CD4-positive, alpha-beta T cell treated with Interferon gamma for 1 hour (primary cell): ENCODE results near the gene ASPM.

ENCODE experiments used
- DNase-seq: peaks from one replicate; pipeline ENCODE4 v3.0.0-alpha.2; 2020

The ASPM gene, protein sequence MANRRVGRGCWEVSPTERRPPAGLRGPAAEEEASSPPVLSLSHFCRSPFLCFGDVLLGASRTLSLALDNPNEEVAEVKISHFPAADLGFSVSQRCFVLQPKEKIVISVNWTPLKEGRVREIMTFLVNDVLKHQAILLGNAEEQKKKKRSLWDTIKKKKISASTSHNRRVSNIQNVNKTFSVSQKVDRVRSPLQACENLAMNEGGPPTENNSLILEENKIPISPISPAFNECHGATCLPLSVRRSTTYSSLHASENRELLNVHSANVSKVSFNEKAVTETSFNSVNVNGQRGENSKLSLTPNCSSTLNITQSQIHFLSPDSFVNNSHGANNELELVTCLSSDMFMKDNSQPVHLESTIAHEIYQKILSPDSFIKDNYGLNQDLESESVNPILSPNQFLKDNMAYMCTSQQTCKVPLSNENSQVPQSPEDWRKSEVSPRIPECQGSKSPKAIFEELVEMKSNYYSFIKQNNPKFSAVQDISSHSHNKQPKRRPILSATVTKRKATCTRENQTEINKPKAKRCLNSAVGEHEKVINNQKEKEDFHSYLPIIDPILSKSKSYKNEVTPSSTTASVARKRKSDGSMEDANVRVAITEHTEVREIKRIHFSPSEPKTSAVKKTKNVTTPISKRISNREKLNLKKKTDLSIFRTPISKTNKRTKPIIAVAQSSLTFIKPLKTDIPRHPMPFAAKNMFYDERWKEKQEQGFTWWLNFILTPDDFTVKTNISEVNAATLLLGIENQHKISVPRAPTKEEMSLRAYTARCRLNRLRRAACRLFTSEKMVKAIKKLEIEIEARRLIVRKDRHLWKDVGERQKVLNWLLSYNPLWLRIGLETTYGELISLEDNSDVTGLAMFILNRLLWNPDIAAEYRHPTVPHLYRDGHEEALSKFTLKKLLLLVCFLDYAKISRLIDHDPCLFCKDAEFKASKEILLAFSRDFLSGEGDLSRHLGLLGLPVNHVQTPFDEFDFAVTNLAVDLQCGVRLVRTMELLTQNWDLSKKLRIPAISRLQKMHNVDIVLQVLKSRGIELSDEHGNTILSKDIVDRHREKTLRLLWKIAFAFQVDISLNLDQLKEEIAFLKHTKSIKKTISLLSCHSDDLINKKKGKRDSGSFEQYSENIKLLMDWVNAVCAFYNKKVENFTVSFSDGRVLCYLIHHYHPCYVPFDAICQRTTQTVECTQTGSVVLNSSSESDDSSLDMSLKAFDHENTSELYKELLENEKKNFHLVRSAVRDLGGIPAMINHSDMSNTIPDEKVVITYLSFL (N-terminal part only)

DNA sequence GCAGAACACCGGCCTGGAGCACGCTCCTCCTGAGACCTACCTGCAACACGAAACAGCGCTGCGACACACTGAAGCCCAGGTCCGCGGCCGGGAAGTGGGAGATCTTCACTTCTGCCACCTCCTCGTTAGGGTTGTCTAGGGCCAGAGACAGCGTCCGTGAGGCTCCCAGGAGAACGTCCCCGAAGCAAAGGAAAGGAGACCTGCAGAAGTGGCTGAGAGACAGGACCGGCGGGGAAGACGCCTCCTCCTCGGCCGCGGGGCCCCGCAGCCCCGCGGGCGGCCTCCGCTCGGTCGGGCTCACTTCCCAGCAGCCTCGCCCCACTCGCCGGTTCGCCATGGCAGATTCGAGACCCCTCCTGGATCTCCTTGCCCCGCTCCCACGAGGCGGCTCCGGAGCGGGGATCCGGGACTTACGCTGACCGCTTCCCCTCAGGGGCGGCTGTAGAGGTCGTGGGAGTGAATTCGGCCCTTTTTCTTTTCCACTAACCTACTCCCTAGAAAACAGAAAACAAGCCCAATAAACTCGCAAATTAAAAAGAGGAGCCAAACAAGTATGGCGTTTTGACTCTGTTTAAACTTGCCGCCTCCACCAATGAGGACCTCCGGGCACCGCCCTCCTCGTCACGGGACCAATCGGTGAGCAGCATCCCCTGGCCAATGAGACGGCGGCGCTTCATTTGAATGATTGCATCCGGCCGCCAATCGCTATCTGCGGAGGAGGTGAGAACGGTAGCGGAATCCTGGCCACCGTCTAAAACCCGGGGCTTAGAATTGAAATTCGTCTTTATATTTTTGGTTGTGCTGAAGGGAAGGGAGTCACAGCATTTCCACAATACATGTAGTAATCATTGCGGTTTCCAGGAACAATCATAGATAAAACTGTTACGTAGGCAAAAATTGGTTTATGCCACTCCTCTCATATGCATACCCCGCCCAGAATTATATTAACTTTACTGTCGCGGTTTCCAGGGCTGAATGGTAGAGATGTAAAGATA is at the start of gene ASPM:
Gene ASPM (minus strand): TSS at position 569 of the 995 bp plus-strand sequence. CDS start 232 bp downstream, at position 337.
- peak; percentile 94 for DNase-seq

DNA sequence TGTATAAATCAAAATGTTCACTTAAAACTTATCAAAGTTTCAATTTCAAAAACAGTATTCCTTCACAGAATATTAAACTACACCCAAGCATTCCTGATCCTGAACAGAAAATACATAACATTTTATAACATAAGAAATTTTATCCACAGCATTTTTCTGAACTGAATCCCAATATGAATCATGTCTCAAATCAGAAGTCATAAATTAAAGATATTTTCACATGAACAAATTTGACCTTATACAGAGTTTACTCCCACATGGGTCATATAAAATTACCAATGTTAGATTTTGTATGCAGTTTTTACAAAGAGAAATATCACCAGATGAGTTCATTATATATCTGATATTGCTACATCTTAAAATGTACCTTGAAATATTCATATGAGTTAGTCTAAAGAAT is 48.6 kb upstream of the ASPM start:
- no peak for DNase-seq

DNA sequence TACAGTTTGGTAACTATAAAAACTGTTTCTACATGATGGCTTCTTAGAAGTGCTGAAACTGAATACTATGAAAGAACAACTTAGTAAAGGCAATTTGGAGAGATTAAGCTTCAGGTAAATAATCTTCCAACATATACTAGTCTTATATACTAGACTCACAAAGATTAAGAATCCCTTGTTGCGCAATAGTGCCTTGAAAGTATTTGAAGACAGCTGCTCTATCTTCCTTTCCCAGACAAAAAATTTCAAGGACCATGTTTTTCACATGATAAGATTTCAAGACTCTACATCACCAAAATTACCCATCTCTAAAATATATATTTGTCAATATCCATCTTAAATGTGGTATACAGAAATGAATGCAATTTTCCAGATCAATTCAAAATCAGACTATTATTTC is 37.7 kb upstream of the ASPM start:
- no peak for DNase-seq

DNA sequence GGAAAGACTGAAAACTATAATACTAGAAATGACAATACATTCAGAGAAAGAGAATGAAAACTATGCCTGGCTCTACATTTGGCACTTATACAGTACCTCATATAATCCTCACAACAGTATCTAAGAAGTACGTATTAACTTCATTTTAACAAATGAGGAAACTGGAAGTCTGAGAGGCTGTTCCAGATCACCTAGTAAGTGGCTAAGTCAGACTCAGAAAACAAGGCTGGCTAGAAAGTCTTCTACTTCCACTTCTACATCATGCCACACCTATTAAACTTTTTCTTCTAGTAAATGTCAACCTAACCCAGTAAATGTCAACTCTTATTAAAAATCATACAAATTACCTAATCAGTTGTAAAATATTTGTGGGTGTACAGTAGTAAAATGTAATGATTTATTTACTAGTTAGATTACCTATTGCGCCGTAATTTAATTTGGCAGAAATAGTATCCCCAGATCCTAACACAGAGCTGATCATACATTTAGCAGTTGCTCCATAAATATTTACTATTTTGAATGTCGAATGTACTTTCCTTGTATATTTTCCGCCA is 36.8 kb upstream of the ASPM start:
- DNase-seq, result no peak

DNA sequence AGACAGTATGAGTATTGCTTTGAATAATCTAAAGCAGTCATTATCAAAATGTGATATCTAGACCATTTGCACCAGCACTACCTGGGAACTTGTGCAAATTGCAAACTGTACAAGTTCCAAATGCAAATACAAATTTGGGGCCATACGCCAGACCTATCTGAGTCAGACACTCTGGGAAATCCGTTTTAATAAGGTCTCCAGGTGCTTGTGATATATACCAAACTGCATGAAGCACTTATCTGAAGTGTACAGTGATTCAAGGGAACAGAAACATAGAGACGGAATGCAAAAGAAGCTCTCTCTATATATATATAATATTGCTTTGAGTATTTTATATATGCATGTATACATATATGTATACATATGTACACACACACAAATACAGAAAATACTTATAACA is 36.2 kb upstream of the ASPM start:
- no peak for DNase-seq

DNA sequence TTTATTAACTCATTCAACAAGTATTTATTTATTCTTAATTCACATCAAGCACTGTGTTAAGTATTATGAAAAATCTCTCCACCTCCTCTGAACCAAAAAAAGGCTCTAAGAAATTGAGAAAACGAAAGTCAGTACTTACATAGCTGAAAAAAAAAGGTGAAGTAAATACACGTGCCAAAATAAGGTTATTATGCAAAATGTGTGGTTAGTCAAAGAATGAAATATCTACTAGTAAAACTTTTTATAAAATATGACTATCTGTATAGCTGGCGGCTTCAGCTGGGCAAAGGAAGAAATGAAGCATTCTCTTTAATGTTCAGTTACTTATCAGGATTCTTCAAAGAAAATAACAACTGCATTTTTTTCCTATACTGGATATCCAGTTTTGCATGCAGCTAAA is 35.5 kb upstream of the ASPM start:
- no peak for DNase-seq

DNA sequence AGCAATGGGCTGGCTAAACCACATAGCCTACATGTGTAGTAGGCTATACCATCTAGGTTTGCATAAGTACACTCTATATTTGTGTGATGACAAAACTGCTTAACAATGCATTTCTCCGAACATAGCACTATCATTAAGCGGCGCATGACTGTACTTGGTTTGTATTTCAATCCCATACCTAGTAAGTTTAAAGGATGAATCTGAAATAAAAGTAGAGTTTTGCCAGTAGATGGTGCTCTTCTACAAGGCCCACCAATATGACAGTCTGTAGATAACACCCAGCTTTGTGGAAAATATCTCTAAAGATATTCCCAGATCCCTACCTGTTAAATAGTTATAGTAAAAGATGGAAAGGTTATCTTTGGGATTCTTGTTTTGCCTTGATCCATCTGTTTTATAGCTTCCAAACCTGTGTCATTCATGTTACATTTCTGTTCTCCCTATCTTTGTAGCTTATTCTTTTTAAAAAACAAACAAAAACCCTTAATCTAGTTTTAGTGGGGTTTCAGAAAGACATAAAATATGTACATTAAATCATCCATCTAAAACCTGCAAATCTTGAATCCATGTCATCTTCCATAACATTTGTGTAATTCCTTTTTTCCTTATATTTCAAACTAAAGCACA is 33.9 kb upstream of the ASPM start:
- no peak for DNase-seq

DNA sequence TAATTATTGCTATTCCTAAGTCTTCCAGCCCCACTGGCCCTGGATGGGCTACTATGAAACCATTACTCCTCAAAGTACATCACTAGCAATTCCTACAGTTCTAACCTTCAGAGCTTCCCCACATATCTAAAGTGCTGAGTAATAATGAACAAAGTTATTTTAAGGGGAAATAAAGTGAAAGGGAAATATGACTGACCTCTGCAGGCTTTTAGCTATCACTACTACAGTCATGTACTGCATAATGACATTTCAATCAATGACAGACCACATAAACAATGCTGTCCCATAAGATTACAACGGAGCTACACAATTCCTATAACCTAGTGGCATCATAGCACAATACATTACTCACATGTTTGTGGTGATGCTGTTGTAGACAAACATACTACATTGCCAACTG is 32.5 kb upstream of the ASPM start:
- no peak for DNase-seq

DNA sequence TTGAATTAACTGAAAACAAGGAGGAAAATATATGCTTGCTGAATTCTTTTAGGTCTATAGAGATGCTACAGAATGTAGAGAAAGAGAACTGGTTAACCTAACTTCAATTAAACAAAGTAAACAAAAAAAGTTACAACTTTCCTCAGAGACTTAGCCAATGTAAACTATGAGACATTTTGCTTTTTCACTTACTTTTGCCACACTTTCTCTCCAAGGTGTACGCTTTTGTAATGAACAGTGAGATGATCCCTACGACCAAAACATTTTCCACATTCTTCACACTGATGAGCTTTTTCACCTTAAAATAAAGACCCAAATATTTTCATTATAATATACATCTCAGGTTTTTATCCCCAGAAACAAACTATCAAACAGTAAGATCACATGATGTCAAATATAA is 28.3 kb upstream of the ASPM start:
- no peak for DNase-seq

DNA sequence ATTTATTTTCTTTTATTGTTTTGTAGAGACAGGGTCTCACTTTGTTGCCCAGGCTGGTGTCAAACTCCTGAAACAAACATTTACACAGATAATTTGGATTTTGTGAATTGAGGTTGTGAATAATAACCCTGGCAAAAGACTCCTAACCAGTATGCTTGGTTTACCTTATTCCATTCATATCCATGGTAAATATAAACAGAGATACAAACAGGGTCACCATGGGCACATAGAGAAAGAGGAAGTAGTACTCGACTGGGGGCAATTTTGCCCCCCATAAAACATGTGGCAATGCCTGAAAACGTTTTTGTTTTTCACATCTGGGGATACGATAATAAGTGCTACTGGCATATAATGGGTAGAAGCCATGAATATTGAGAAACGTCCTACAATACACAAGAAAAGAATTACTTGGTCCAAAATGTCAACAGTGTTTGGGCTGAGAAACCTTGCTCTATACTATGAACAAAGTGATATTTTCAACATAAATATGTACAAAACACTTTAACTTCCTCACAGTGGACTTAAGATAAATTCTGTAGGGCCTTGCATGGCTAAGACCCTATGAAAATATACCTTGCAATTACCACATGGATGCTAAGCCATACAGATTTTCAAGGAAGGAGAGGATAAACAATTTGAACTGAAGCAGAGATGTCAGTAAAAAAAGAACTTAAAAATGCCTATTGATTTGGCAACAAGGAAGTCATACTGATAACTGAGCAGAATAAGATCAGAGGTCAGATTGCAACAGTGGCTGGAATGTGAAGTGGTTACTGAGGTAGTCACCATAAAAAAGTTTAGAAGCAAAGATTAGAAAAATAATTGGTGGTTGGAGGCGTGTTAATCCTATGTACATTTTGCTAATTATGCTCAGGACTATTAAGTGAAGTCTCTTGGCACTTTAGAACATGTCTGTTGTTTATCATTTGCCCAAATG is 27.4 kb upstream of the ASPM start:
- DNase-seq, result no peak

DNA sequence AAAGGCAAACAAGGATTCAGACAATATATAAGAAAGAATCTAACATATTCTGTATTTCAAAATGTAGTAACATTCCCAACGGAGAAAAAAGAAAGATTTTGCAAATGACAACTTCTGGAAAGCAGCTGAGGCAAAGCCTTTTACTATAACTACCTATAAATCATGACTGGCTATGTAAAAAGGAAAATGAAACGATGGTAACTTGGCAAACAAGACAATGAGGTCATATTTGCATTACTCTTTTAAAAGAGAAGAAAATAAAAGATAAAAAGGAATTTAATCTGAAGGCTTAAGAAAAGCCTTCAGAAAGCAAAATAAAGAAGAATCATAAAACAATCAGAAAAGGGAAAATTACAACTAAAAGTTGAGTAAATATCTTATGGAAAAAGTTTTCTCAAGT is 25.1 kb upstream of the ASPM start:
- DNase-seq, result no peak

DNA sequence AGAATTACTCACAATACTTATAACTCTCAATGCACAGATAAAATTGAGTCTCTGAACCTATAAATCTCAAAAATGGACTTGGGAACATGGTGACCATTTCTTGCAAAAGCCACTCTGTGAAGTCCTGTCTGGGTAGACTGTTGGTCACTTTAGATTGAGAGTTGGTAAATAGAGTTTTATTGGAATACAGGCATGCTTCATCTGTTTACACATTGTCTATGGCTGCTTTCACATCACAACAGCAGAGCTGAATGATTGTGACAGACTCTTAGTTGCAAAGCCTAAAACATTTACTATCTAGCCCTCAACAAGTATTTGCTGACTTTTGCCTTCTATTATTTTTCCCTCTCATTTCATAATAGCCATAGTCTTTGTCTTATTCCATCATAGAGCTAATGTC is 24.1 kb upstream of the ASPM start:
- DNase-seq, result no peak

DNA sequence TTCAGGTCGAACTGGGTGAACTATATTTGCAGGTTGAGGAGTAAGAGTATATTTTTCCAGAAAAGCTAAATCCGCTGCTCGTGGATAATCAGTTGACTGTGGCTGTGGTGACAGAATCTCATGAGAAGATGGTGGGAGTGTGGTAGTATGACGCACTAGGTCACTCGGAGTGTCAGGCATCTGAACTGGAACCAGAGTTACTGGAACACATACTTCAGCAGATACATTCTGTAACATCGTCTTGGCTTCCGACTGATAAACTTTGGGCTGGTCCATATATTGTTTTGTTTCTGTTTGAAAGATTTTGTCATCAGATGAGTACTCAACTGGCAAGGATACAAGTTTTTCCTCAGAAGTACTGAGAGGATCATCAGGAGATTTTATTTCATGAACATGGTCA is 13.0 kb upstream of the ASPM start:
- no peak for DNase-seq

DNA sequence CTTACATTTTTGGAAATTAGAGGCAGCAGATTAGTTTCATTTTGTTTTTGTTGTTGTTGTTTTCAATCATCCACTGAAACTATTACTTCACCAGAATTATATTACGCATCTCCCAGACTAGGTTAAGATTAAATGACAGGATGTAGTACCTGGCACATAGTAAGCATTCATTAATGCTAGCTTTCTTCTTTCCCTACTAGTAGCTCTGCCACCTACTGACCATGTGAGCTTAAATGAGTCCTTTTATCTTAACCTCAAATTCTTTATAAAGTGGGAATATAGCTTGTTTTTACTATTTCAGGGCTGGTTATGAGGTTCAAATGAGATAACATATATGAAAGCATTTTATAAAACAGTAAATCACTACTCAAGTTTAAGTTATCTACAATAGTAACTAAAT is 10.2 kb upstream of the ASPM start:
- DNase-seq, result no peak

DNA sequence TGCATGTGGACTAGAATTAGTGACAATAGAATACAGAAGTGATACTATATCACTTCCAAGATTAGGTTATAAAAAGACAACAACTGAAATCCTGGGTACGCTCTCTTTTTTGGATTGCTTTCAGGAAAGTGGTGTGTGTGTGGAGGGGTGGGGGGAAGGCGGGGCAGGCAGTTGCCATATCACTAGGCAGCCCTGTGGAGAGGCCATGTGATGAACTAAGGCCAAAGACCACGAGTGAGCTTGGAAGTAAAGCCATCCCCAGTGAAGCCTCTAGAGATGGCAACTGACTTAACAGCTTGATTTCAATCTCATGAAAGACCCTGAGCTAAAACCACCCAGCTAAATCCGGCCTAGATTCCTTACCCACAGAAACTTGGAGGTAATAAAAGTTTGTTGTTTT is 6.2 kb upstream of the ASPM start:
- no peak for DNase-seq

DNA sequence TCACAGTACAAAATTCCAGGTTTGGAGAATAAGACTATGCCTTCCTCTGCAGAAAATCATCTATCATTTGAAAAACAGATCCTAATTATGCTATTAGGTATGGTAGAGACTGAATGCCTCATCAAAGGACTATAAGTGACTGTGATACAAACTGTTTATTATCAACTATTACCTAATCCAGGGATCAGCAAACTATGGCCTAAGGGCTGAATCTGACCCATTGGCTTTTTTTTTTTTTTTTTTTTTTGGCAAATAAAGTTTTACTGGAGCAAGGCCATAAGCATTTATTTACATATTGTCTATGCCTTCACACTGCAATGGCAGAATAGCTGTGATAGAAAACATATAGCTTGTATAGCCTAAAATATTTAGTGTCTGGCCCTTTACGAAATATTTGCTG is 4.7 kb upstream of the ASPM start:
- no peak for DNase-seq

DNA sequence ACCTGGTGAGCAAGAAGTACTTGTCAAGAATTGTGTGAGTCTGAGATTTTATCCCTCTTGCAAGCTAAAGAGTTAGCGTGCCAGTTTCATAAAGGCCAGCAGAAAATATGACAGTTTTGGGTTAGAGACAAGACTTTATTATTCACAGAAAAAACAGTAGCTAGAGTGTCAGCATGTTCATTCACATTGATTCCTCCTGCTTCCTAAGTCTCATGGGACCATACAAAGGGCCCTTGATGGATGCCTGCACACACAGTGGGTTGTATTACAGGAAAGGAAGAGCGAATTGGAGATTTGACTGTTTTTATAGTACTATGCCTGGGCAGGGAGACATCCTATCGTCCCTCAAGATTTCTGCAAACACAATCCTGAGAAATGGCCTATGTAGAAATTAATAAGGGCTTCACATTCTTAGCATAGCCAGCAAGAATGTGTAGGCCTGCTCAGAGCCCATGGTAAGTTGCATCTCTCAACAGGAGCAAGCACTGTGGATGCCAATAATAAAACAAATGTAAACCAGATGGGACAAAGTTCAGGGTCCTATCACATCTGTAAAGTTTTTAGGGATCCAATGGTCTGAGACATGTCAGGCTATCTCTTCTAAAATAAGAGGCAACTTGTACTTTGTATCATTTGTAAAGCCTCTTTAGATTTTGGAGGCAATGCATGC is 4.0 kb upstream of the ASPM start:
- no peak for DNase-seq

DNA sequence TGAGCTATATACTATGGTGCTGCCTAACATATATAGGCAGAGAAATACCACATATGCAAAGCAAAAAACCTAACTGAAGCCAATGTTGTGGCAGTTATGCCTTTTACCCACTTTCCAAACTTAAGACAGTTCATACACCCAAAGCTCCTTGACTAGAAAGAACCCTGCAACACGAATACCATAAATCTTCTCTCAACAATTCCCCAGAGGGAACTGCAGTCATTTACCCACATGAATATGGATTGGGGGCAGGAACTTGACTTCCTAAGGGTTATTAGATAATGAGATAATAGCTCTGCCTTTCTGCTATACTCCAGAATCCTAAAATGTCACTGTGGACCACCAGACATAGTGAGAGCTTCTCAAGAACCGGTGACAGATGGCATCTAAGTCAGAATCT is 2.9 kb upstream of the ASPM start:
- no peak for DNase-seq

DNA sequence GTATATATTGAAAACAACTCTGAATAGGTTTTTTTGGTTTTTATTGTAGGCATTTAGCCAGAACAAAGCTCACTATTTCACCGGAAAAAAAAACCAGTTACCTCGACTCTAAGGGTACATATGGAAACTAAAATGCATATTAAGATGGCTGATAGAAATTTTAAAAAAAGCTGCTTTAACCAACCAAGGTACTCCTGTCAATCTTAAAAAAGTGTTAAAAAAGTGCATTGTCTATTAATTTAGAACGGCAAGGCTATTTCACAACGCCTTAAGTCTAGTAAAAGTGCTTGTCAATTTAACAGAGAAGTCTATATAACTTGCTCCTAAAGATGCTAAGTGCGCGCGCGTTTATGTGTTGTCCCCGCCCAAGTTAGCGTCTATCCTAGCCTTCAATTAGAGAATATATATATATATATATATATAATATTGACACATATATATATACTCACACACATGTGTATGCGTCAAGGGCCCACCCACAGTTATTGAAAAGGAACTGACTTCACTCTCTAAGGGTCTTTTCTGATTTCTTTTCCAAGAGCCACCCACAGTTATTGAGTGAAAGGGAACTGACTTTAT is 934 bp downstream of the ASPM start:
- DNase-seq, result no peak
